ENCODE measurements around the gene VSIG4.
"Not testable (repeated sequence)": the region's sequence is repeated elsewhere in the genome, so short reads cannot be mapped to it uniquely, and the experiment has no call there.

VSIG4 gene

DNA sequence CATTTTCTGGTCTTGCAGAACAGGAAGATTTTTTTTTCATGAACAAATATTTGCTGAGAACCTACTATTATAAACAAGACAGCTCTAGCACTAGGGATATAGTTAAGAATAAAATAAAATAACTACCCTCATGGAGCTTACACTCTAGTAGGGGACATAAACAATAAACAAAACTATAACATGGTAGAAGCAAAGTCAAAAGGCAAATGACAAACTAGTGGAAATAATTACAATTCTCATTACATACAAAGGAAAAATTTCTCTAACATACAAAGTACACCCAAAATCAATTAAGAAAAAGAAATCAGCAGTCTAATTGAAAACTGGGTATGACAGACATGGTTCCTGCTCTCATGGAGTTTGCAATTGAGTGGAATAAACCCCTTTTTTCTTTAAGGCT, 32.0 kb downstream of the VSIG4 start:
- DNase-seq, result no peak

DNA sequence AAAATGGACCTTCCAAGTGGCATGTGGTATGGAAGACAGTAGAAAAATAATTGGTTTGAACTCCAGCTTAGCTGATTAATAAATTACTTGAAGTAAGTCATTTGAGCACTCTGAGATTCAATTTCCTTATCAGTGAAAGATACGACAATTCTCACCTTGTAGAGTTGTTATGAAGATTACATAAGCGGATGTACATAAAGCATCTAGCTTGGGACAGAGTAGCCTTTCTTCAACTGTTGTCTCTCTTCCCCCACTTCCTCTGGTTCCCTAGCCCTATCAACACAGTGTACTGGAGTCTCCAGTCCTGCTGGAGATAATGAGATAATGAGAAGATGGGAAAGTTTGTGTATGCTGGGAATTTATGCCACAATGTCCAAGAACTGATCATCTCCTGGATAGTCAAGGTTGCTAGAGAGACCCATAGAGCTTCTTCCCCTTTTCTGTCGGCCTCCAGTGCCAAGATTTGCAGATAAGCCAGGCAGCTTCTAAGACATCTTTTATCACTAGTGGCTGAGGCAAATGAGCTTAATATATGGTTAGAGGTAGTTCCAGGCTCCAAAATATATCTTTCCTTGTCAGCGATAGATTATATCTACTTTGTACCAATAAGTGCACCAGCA, 33.9 kb downstream of the VSIG4 start:
- DNase-seq, result no peak

DNA sequence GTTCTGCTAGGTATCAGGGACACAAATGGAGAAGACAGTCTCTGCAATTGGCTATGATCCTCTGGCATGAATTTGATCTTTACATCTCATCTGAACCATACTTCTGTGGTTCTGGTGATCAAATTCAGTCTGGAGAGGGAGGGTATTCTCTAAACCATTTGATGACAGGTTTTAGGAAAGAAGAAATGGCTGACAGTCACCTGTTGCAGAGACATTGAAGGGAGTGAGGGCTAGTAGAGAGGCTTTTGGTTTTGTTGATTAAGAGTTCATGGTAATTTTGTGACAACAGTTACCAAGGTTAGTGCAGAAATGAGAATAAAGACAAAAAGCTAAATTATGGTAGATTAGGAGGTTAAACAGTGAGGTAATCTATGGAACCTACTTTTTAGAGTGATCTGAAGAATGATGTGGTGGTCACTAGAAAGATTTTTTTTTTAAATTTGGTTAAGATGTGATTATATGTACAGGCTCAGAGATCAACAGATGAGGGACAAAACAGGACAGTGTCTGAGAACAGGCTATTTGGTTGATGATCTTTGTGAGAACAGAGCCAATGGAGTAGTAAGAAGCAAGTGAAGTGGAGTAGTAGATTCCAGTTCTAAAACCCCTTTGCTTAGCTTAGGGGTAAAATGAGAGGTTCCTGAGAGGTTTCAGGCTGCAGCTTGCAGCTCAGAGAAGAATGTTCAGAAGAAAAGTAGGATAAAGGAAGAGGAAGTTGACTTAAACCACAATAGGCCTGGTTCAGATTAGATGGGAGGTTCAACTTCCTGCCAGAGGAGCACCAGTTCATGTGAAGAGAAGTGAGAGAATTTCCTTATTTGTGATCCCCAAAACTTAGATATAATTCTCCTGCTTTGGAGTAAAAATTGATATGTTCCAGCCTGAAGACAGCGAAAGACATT, 34.7 kb downstream of the VSIG4 start:
- peak in 1 of 5 donors; percentile 55 for DNase-seq

DNA sequence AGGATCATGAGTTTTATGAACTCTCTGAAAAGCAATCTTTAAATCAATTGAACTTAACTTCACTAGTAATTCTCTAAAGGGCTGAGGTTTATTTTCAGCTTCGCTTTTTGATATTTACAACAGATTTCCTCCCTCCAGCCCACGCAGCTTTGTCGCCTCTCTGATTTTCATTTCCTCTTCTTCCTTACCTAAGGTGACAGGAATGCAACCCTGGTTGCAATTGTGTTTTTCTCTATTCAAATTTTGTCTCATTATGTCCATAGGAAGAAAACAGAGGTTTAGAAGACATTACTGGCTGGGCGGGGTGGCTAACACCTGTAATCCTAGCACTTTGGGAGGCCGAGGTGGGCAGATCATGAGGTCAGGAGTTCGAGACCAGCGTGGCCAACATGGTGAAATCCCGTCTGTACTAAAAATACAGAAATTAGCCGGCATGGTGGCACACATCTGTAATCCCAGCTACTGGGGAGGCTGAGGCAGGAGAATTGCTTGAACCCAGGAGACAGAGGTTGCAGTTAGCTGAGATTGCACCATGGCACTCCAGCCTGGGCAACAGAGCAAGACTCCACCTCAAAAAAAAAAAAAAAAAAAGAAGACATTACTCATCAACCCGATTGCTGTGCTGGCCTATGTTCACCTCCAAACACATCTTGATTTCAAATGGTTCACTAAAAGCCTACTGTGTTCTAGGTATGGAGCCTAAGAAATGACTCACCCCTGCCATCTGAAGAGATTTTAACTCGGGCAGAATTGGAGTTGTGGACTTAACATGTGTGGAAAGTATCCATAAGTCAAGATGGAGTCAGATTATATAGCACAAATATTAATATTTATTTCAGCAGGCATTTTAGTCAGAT, 36.8 kb downstream of the VSIG4 start:
- DNase-seq, result no peak

DNA sequence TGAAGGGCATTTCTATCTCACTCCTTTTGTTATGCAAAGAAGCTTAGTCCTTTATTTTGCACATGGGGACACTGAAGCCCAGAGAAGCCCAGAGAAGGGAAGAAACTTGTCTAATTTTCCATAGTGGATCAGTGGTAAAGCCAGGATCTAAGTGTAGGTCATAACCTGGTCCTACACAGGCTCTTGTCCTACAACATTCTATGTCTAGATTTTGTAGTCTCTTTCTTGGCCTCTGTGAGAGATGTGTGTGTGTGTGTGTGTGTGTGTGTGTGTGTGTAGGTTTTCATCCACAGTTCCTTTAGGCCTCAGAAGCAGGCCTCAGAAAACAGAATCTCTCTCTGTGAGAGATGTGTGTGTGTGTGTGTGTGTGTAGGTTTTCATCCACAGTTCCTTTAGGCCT, 38.3 kb downstream of the VSIG4 start:
- no peak for DNase-seq

DNA sequence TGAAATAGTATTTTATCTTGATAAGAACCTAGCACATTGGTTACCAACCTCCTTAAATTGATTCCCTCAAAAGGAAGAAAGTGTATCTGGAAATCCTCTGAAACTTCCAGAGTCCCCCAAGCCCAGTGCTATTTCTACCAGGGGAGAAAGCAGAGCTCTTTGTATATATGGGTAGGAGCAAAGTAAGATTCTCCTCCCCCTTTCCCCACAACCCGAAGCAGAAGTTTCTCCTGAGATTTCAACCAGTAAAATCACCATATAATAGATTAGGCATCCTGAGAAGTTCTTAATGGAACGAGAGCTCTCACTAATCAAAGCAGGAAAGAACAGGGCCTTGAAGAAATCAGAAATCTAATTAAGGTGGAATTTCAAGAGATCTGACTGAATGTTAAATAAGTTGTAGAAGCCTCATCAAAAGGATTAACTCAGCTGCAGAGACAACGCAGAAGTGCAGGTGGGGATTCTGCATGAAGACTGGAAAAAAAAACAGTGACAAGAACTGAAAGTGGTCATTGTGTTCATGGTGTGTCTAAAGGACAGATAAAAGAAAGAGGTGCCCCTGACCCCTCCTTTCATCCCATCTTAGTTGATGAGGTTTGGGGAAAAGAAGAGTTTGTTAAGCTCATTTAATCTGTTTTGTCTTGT, 39.1 kb downstream of the VSIG4 start:
- no peak for DNase-seq

DNA sequence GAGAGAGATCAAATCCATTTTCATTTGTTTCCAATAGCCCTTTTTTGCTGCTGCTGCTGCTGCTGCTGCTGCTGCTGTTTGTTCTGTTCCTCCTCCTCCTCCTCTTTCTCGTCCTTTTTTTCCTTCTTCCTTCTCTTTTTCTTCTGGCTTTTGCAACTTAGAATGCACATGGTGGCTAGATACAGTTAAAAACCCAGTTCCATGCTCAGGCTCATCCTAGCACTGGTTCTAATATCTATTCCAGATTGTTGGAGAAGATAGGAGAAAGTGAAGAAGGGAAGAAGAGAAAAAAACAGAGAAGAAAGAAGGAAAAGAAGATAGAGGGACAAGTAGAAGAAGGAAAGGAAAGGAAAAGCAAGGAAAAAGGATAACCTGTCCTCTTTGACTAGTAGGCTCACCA, 39.7 kb downstream of the VSIG4 start:
- no peak for DNase-seq

DNA sequence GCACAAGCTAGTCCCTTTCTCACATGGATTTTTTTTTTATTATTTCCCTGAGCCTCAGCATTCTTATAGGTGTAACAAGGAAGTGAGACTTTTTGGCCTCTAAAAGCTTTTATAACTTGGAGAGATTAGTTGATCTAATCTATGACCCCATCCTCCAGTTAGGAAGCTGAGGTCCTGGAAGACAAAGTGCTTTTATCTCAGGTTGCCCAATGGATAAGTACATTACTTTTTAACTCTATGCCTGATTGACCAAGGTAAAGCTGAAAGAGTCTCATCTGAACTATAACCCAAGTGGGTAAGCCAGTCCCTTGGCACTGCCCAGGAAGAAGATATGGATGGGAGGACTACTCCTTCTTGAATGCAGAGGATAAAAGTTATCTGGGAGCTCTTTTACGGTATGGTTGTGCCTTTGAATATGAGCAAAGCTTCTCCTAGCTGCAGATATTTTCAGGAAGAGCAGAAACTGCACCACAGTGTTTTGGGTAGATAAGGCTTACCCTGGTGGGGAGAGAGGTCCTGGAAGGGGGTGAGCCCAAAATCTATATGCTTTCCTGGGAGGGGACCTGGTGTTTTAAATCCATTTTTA, 40.2 kb downstream of the VSIG4 start:
- DNase-seq, result no peak

DNA sequence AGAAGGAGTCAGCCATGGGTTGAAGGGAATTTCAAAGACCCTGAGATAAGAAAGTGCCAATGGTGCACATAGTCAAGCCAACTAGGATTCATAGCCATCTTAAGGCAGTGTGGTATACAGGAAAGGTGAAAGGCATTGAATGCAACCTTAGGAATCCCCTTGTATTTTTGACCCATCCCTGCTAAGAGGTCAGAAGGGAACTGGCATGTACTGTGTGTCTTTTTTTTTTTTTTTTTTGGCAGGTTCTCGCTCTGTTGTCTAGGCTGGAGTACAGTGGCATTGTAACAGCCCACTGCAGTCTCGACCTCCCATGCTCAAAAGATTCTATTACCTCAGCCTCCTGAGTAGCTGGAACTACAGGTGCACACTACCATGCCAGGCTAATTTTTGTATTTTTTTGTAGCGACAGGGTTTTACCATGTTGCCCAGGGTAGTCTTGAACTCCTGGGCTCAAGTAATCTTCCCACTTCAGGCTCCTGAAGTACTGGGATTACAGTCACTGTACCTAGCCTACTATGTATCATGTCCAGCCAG, 40.8 kb downstream of the VSIG4 start:
- no peak for DNase-seq

DNA sequence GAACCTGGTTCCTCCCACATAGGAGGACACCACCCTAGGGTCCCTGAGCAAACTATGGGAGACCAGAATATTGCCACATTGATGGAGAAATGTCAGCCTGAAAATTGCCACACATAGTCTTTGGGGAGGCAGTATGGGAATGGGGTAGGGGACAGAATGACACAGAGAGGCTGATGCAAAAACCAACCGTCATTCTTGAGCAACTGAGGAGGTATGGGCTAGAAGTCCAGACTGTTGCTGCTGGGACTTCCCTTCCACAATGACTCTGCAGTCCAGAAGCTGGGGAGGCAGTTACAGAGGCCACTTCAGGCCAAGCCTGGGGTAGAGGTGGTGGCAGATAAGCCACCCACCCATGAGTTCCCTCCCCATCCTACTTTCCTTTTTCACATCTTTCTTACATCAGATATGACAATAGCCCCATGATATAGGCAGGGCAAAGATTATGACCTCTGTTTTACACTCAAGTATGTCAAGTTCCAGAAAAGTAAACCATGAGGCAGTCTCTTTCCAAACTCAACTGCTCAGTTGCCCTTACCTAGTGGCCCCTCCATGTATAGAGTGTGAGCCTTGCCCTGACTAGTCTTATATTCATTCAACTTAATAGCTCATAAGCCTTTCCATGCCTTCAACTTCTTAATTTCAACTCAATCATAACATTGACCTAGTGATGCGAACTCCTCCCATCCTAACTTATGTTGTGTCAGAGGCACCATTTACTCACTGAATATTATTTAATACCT, 41.7 kb downstream of the VSIG4 start:
- DNase-seq, result no peak

DNA sequence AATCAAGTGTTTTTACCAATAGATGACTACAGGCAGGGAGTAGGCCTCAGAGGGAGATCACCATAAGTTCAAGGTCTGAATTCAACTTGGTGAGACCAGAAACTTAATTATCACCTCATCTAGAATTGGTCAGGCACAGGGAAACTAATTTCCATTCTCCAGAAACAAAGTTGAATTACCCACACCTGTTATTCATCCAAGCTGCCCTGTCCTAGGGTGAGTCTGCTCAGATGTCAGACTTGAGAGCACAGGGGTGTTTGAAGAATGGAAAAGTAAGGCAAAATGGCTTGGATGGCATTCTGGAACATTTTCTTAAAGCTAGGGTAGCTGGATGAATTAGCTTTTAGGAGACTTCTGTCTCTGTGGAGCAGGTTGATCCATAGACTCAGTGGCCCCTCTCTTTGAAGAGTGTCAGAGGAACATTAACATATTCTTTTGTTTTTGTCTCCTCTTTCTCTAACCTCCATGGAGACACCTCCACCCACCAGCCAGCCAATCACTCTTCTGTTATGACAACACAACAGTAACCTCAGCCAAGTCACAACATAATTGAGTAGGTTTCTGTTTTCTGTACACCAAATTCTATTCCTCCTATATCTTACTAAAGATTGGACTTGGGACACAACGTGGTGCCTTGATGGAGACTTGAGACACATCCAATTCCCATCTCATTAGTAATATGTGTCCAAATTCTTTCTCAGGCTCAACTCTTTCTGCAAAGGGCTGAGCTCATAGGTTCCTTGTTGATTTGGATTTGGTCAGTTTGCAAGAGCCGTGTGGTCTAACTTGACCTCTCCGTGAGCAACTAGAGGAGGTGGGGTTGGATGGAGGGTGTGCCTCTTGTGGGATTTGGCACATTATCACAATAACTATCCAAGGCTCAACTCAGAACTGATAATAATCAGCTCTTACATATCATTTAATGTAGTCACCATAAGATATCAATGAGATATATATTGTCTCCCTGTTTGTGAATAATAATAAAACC, 45.1 kb downstream of the VSIG4 start:
- DNase-seq, result no peak

DNA sequence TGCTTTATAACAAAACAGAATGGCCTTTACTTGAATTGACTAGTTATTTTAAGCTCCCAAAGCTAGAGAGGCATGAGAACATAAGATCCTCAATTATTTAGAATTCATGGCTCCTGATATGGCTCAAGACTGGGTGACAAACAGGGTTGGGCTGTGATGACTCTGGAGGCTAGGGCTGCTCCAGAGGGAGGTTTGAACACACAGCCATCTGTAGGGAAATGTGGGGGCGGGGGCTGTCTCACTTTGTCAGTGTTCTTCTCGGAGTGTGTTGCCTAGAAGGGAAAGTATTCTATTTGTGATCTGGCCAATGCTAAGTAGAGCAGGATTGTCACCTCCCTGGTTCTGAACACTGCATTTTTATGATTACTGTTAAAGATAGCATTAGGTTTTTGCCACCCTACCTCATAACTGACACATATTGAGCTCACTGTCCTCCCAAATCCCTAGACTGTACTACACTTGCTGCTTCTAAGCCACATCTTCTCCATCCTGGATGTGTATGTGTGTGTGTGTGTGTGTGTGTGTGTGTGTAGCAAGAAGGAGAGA, 45.9 kb downstream of the VSIG4 start:
- no peak for DNase-seq

DNA sequence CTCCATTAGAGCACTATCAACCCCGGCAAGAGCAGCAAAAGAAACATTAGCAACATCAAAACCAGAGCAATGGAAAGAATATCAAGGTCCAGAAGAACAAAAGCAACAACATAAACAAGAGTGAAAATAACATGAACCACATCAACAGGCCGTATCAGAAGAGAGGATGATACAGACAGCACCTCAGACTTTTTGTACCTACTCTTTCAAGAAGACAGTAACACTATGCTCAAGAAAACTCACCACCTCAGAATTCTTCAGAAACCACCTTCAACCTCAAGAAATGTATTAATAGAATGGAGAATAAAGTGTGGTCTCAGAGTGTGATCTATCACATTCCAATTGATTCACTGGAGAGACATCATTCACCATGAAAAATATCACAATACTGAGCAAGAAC, 46.5 kb downstream of the VSIG4 start:
- DNase-seq, result no peak

DNA sequence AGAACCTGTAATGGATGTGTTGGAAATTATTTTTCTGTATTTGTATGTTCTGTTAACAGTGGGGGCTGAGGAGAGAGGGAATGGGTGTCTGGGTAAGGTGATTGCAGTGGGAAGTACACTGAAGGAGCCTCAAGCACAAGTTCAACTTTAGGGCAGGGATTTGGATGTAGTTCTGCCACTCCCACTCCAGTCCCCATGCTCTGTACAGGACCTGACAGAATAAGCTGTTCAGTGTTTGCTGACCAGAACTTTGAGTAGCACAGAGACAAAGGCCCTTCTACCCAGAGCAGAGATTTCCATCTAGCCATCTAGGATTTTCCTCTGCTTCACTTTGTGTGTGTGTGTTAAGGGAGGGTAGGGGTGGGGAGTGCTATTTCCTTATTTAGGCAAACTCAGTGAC, 49.2 kb downstream of the VSIG4 start:
- no peak for DNase-seq

DNA sequence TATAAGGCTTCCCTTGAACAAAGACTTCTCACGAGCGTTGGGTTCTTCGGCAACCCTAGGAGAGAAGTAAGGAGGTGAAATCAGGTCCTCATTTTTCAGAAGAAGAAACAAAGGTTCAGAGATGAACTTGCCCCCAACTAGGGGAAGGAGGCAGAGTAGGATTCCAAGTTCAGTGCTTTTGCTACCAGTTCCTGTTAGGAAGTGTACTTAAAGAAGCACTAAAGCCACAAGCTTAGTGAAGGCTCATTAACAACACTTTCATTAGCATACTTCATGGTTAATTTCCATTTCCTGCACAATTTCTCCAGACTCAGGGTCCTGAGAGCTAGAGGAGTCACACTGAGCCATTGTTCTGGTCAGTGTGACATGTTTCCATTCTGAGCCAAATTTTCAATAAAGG, 52.1 kb downstream of the VSIG4 start:
- DNase-seq, result no peak

DNA sequence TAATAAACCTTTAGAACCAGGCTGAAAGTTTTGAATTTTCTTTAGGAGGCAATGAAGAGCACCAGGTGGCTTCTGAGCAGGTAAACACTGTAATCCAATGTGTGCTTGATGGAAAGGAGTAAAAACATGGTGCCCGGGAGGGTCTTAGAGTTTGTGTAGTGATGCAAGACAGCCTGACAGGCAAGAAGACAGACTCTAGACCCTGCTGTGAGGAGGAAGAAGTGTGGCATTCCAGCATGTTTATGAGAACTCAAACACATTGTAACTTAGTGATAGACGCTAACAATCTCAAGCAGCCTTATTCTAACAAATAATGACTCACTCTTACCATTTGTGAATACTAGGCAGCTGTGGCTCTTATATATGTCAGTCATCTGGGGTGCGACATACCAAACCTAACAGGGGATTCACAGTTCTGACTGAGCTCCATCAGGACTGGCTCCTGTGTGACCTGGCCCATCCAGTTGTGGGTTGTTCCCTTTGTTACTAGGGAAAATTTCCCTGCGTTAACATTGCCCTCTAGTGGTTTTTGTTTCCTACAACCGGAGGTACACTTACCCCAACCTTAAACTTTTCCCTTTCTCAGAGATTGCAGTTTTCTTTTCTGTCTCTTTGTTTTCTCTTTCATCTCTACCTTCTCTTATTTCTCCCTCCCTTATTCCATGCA, 53.8 kb downstream of the VSIG4 start:
- DNase-seq, result peak in 4 of 5 donors; percentile 11 to 75 (median 22)

DNA sequence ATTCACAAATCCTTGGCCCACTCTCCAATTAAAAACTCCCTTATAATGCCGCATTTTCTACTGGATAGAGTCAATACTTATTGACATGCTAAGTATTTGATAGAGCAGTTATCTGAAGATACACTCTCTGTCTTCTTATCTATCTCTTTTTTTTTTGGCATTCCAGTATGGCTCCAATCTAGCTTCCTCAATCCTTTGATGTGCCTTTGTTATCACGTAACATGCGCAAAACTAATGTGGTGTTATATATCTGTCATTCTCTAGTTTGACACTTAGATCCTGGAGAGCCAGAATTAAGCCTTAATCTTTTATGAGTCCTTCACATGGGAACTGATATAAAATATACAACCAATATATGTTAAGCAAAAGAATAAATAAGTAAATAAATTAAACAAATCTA, 54.7 kb downstream of the VSIG4 start:
- no peak for DNase-seq

DNA sequence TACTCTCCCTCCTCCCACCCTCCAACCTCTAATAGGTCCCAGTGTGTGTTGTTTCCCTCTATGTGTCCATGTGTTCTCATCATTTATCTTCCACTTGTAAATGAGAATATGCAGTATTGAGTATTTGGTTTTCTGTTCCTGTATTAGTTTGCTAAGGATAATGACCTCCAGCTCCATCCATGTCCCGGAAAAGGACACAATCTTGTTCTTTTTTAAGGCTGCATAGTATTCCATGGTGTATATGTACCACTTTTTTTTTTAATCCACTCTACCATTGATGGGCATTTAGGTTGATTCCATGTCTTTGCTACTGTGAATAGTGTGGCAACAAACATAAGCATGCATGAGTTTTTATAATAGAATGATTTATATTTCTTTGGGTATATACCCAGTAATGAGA, 62.7 kb downstream of the VSIG4 start:
- not testable (repeated sequence) for DNase-seq

DNA sequence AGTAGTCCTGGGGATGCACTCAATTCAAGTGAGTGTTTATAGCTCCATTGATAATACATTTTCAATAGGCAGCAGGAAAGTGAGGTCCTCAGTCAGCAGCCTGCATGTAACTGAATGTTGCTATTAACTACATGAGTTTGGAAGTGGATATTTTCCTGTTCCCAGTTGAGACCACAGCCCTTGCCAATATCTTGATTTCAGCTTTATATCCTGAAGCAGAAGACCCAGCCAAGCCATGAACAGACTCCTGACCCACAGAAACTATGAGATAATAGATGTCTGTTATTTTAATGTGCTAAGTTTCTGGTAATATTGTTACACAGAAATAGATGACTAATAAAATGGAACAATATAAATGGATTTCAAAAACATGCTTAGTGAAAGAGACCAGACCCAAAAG, 63.7 kb downstream of the VSIG4 start:
- DNase-seq, result no peak
